IPS DF 4.7 (cell line): Measurements from ENCODE around the gene ARFGAP1.

ENCODE experiments used
- DNase-seq: peaks from one replicate; pipeline ENCODE4 v3.0.0-alpha.2; 2013; ENCODE audit warnings: low spot score; ENCODE audit errors: extremely low read depth

Gene ARFGAP1

DNA sequence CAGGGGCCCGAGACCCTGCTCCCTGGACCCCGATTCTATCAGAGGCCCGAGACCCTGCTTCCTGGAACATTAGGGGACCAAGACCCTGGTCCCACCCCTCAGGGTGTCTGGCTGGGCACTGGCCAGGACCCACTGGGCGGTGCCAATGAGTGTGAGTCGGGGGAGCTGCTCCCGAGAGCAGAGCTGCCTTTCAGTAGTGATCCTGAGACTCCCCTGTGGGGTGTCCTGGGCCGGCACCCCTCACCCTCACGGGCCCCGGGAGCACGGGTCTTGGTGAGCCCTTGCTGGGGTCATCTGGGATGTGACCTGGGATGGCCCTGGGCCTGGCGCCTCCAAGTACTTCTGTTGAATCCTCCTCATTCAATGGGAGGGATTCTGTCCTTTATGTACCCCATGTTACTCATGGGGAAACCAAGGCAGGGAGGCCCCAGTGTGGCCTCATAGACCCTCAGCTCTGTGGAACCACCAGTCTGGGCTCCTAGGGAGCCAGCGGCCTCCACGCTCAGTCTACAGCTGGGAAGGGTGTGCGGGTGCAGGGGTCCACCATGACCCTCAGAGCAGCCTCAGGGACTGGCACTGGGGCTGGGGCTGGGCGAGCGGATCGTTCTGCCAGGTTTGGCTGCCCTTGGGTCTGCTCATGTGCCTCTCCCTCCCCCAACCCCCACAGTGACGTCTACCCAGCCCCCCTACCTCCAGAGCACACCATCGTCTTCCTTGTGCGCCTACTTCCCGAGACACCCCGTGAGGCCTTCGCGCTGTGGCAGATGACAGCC is 46.0 kb downstream of the ARFGAP1 start:
- DNase-seq, result no peak

DNA sequence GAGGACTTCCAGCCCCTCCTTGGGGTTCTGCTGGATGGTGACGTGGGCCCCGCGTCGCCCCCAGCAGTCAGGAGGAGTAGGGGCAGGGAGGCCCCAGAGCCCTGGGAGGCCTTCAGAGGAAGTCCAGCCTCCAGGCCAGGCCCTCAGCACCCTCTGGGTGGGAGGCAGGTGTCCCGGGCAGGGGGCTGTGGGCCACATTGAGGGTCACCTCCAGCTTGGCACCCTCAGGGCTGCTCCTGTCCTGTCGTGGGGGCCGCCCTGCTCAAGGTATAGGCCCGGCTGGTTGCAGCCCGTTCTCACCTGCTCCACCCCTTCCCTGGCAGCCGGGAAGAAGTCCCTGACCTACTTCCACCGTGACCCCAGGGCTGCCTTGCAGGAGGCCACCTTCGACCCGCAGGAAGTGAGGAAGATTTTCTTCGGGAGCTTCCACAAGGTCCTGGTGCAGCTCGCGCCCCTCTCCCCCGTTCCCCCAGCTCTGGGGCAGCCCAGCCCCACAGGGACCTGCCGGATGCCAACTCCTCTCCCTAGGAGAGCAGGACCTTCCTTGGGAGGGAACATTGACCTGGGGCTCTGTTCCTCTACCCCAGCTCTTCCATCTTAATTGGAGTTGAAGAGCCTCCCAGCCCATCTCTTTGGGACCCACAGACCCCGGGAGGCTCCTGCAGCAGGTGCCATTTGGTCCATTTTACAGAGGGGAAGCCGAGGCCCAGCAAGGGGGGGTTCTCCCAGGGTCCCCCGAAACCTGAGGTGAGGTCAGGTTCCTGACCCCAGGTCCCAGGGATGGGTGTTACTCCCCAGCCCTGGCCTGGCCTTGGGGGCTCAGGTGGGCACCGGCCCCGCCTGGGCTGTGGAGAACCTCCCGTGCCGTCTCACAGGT is 46.8 kb downstream of the ARFGAP1 start:
- no peak for DNase-seq

DNA sequence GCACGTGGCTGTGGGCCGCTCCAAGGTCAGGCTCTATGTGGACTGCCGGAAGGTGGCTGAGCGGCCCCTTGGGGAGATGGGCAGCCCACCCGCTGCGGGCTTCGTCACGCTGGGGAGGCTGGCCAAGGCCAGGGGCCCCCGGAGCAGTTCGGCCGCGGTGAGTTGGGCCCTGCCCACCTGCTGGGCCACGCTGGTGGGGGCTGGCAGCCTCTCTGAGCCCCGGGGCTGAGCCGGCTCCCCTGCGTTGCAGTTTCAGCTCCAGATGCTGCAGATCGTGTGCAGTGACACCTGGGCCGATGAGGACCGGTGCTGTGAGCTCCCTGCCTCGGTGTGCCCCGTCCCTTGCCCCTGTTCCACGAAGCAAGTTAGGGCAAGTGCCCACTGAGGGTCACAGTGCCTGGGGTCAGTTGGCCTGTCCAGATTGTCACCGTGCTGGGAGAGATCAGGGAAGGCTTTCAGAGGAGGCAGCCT is 47.5 kb downstream of the ARFGAP1 start:
- no peak for DNase-seq

GRCh38 chr20:63320616-63321147 is 48.1 kb downstream of the ARFGAP1 start:
- DNase-seq, result no peak

DNA sequence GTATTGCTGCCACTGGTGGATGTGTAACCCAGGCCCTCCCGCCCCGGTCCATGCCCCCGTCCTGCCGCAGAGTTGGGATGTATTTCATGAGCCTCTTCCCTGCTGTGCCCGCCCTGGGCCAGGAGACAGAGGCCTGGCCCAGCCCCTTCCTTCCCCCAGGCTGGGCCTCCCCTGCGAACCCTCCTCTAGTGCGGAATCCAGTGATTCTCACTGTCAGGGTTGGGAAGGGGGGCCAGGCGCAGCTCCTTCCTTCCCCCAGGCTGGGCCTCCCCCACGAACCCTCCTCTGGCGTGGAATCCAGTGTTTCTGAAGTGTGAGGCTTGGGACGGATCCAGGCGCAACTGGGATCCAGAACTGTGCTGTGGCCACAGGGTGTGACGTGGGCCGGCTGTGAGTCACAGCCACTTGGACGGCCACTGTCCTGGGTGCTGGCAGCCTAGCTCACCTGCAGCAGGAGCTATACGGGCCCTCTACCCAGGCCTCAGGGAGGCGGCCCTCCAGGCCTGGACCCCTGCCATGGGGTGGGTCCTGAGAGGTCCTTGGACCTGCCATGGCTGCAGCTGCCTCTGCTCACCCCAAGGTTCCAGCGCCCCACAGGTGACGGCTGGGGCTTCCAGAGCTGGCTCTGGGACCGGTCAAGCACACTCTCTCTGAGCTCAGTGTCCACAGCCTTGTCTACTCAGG is 48.7 kb downstream of the ARFGAP1 start:
- DNase-seq, result no peak

- DNase-seq, result no peak
Measured at GRCh38 chr20:63322146-63322932, 49.7 kb downstream of the ARFGAP1 start.

- no peak for DNase-seq
Measured at GRCh38 chr20:63322933-63323273, 50.3 kb downstream of the ARFGAP1 start.

- no peak for DNase-seq
Measured at GRCh38 chr20:63323357-63323981, 50.9 kb downstream of the ARFGAP1 start.

DNA sequence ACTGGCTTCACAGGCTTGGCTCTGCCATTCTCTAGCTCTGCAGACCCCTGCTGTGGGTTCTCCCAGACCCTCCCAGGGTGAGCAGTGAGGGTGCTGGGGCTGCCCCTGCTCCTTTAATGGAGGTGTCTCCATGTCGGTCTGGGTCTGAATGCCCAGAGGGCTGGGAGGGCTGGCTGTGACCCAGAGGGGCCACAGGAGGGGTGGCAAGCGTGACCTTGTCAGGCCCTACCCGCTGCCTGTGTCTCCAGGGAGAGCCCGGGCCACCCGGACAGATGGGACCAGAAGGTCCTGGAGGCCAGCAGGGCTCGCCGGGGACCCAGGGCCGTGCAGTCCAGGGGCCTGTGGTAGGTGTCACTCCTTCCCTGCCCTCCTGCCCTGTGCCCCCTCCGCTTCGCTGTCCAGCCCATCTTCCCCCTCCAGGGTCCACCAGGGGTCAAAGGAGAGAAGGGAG is 52.4 kb downstream of the ARFGAP1 start:
- no peak for DNase-seq

DNA sequence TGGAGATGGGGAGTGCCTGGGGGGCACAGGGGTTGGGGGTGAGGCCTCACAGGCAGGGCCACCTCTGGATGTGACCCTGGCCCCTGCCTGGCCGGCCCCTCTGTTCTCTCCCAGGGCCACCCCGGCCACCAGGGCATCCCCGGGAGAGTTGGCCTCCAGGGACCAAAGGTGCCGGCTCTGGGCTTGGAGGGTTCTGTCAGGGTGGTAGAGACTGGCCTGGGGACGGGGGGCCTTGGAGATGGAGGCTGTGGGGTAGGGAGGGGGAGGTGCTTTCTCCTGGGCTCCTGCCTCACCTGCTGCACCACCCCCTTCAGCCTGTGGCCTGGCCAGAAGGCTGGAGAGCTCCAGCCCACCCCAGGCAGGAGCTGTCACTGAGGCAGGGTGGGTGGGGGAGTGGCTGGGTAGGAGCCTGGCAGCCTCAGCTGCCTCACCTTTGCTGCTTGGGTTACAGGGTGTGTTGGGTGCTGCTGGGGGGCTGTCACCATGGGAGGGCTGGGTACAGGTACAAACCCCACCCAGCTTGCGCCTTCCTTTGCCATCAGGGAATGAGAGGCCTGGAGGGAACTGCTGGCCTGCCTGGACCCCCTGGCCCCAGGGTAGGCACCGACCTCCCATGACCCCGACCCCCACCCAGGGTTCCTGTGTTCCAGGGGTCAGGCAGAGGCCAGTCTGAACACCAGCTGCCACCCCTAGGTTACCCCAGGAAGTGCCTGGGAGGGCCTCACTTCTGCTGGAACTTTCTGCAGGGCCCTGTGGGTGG is 53.1 kb downstream of the ARFGAP1 start:
- no peak for DNase-seq

- DNase-seq, result no peak
Measured at GRCh38 chr20:63326314-63327230, 54.0 kb downstream of the ARFGAP1 start.

DNA sequence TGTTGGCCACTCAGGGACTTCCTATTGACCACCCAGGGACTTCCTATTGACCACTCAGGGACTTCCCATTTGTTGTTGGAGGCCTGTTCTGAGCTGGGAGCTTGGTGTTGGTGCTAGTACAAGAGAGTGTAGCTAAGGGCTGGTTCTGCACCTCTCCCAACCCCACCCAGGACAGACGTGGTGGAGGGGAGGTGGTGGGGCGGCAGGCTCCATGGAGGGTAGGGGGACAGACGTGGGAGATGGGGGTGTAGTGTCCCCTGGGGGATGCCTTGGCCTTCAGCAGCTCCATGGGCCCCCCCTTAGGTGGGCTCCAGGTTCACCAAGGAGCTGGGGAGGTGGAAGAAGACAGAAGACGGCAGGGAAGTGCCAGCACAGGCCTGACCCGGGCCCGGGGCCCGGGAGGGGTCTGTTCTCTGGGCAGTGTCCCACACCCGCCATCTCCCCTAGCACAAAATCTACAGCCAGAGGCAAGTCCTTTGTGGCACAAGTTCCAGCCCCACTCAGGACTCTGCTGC is 54.7 kb downstream of the ARFGAP1 start:
- DNase-seq, result no peak

DNA sequence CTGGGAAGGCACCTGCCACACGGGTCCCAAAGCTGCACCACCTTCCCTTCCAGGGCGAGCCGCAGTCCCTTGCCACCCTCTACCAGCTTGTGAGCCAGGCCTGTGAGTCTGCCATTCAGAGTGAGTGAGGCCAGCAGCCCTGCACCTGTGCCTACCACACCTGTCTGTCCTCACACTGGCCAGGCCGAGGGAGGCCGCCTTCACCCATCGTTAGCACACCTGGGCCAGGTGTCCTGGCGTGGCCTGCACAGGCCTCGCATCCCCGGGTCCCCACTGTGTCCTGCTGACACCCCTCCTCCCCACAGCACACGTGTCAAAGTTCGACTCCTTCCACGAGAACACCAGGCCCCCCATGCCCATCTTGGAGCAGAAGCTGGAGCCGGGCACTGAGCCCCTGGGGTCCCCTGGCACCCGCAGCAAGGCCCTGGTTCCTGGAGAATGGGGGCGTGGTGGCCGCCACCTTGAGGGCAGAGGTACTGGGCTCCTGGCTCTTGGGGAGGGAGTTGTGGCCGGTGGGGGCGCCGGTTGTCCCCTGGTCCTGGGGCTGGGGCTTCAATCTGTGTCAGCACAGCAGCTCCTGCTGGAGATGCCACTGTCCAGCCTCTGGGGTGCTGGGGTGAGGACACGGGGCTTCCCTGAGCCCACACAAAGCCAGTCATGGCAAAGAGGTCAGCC is 55.5 kb downstream of the ARFGAP1 start:
- DNase-seq, result no peak

DNA sequence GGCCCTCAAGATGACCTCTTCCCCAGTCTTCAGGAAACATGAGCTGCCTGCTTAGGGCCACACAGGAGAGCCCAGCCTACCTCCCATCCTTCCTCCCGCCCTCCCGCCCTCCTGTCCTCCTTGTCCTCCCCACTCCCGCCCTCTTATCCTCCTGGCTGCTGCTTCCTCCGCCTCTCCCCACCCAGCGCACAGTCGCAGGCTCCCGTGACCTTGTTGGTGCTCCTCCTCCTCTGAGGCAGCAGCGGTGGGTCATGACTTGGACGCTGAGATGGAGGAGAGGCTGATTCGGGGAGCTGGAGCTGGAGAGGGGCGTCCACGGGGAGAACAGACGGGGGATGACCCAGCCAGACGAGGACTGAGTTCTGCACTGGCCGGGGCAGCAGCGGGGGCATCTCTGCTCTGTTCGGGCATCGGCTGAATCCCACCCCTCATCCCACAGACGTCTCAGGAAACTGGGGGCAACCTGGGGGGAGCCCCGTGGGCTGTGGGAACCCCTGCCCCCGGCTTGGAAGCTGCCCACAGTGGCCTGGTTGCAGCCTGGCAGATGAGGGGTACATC is 56.2 kb downstream of the ARFGAP1 start:
- no peak for DNase-seq

DNA sequence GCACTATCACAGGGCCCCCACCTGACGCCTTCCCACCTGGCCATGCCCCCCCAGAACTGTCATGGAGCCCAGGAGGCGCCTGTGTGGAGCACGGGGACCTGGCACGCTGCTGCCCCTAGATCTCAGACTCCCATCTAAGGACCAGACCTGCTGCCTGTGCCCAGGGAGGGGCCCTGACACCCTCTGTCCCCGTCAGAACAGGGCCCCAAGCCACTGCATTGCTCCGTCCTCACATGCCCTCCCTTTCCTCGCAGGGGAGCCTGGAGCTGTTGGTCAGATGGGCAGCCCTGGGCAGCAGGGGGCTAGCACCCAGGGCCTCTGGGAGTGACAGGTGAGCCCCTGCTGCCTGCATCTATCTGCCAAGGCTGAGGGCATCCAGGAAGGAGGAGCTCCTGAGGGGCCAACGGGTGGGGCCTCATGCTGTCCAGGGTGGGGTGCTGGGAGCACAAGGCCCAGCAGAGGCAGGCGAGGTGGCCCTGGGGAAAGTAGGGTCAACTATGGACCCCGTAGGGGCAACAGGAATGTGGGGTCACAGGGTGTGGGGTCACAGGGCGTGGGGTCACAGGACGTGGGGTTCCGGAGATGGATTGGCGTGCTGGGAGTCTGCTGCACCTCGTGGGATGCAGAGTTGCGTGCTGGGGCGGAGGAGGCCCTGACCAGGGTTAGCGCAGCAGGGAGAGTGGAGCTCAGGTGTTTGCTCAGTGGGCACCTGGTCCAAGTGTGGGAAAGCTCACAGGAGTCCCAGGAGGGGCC is 56.9 kb downstream of the ARFGAP1 start:
- no peak for DNase-seq

- no peak for DNase-seq
Measured at GRCh38 chr20:63330084-63330760, 57.6 kb downstream of the ARFGAP1 start.
